Right lobe of liver (tissue), 6 donors: Measurements from ENCODE around the gene IQCN. TPM values are rescaled to one million over a fixed set of nuclear protein-coding genes. Genes with fewer than 3 reads are reported as not detected.
A peak's percentile ranks its signal among the peaks of the same experiment; 100 is the strongest.

Experiments
- ATAC-seq, 4 donors: fragments of 200-7000 bp; cut with Tn5 transposase; one replicate each; pipeline ENCODE4 v1.9.1; 2020; ENCODE audit warnings: mild to moderate bottlenecking in 4 of 4, moderate library complexity in 4 of 4
- DNase-seq, 3 donors: peaks; one replicate each; pipeline ENCODE4 v3.0.0-alpha.2; 2020
- H3K27ac ChIP-seq, 3 donors: fragments of 200-600 bp; one replicate each; pipeline ENCODE4 v1.8.0; 2022
- H3K27me3 ChIP-seq, 2 donors: fragments of 200-600 bp; one replicate each; pipeline ENCODE4 v1.8.0; 2022
- H3K36me3 ChIP-seq, 4 donors: fragments of 200-600 bp; sonication (generic) in 1 of 4; one replicate each; pipeline versions ENCODE4 v1.5.1 to v1.8.0; 2017 to 2022; ENCODE audit warnings: control low read depth in 1 of 4
- H3K4me1 ChIP-seq, 4 donors: fragments of 200-600 bp; sonication (generic) in 1 of 4; one replicate each; pipeline versions ENCODE4 v1.5.1 to v1.8.0; 2017 to 2022; ENCODE audit warnings: control low read depth in 1 of 4
- H3K4me3 ChIP-seq, 3 donors: fragments of 200-600 bp; one replicate each; pipeline ENCODE4 v1.8.0; 2022
- H3K9me3 ChIP-seq, 4 donors: fragments of 200-600 bp; sonication (generic) in 1 of 4; one replicate each; pipeline versions ENCODE4 v1.5.1 to v1.8.0; 2017 to 2022; ENCODE audit warnings: control low read depth in 1 of 4
- POLR2A ChIP-seq: fragments of 450-650 bp; IDR thresholded peaks from one replicate; pipeline ENCODE4 v1.6.1; 2017; ENCODE audit warnings: antibody characterized with exemption, mild to moderate bottlenecking
- WGBS: methylation state at CpG from one replicate; pipeline ENCODE4 v1.1.6; 2018; ENCODE audit warnings: low coverage, low lambda C conversion rate; ENCODE audit not compliant: insufficient coverage; ENCODE audit errors: missing lambda C conversion rate; 5-methylcytosine and 5-hydroxymethylcytosine counted together
- intact Hi-C, 2 donors: fragments of 100-400 bp; cut with DNase I; formaldehyde crosslinking; loops; one replicate each; pipeline versions ENCODE4 v1.11.2 to v1.14.1; 2022
- total RNA-seq, 6 experiments: library from RNA; depleted of rRNA in 2 of 6; stranded (reverse); fragments of >200 nt in 2 of 6; fragmentation: NEBNext Ultra II Directional in 3 of 6; extraction: Animal tissue kit (Norgen Biotek cat#: 25700) in 3 of 6; gene quantifications; one replicate each; pipeline versions ENCODE4 v1.1.0 to v1.2.4, GENCODE V29; 2016 to 2023
- TF ChIP-seq, protein P1 (sequence below), 4 donors: fragments of 200-600 bp in 3 of 4; fragments of 450-650 bp in 1 of 4; IDR thresholded peaks; one replicate each; pipeline versions ENCODE4 v1.5.1 to v1.8.0; 2016 to 2022; ENCODE audit warnings: antibody characterized with exemption in 4 of 4, mild to moderate bottlenecking in 2 of 4
- donor health status: DM: no; HTN: yes; CAD: no.
- donor health status: DM: no; HTN: no; CAD: no.
- donor health status: DM: no; HTN: no; CAD: no.
- donor health status: DM: no; HTN: yes; CAD: no.
- donor health status: DM: no; HTN: yes; CAD: no.

The IQCN gene
- total RNA-seq, 6 experiments from 2014 or later: 0.82 to 5.3 (median 2.5) TPM

GRCh38 chr19:18320865-18321733 lies 46.8 kb upstream of the IQCN start:
- Histone ChIP-seq H3K9me3 (no peaks in the 10 kb centered on the region), H3K27me3 (no peaks in the 10 kb centered on the region), H3K4me1 (peaks cover 3 to 58% (median 24%) of the 10 kb centered on the region in 4 donors), H3K27ac (peak overlapping the region; percentile 61 to 82 (median 74)), H3K4me3 (no peak overlapping the region), H3K36me3 (no peaks in the 10 kb centered on the region)
- TF ChIP-seq POLR2A: no peak
- TF ChIP-seq, protein P1, sequence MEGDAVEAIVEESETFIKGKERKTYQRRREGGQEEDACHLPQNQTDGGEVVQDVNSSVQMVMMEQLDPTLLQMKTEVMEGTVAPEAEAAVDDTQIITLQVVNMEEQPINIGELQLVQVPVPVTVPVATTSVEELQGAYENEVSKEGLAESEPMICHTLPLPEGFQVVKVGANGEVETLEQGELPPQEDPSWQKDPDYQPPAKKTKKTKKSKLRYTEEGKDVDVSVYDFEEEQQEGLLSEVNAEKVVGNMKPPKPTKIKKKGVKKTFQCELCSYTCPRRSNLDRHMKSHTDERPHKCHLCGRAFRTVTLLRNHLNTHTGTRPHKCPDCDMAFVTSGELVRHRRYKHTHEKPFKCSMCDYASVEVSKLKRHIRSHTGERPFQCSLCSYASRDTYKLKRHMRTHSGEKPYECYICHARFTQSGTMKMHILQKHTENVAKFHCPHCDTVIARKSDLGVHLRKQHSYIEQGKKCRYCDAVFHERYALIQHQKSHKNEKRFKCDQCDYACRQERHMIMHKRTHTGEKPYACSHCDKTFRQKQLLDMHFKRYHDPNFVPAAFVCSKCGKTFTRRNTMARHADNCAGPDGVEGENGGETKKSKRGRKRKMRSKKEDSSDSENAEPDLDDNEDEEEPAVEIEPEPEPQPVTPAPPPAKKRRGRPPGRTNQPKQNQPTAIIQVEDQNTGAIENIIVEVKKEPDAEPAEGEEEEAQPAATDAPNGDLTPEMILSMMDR (IDR thresholded peaks at IDR 0.05): no peak
- WGBS: 59% methylated on average over 14 of the region's 14 CpGs
- ATAC-seq (peak in 1 of 4 donors; percentile 6), DNase-seq (no peak)
- intact Hi-C loops: loop anchor here (5.0 kb wide), 2 partner anchors 34 to 44 kb away; no protein-coding TSS in a partner anchor

GRCh38 chr19:18319591-18320135 lies 45.4 kb upstream of the IQCN start:
- ATAC-seq: peak; percentile 15 to 62 (median 46)
- TF ChIP-seq, protein P1 (IDR thresholded peaks at IDR 0.05): no peak
- no peak for TF ChIP-seq POLR2A
- H3K9me3 ChIP-seq: no peaks in the 10 kb centered on the region
- DNase-seq: peak in 2 of 3 donors; percentile 70 to 77
- no peak overlapping the region for H3K4me3 ChIP-seq
- intact Hi-C loops: loop anchor here (5.0 kb wide), 2 partner anchors 32 to 42 kb away; no protein-coding TSS in a partner anchor
- H3K27ac ChIP-seq: peak overlapping the region; percentile 25 to 74 (median 61)
- no peaks in the 10 kb centered on the region for H3K27me3 ChIP-seq
- no peaks in the 10 kb centered on the region for H3K36me3 ChIP-seq
- 38% methylated on average over 7 of the region's 7 CpGs for WGBS
- H3K4me1 ChIP-seq: peaks cover 3 to 58% (median 24%) of the 10 kb centered on the region in 4 donors

DNA sequence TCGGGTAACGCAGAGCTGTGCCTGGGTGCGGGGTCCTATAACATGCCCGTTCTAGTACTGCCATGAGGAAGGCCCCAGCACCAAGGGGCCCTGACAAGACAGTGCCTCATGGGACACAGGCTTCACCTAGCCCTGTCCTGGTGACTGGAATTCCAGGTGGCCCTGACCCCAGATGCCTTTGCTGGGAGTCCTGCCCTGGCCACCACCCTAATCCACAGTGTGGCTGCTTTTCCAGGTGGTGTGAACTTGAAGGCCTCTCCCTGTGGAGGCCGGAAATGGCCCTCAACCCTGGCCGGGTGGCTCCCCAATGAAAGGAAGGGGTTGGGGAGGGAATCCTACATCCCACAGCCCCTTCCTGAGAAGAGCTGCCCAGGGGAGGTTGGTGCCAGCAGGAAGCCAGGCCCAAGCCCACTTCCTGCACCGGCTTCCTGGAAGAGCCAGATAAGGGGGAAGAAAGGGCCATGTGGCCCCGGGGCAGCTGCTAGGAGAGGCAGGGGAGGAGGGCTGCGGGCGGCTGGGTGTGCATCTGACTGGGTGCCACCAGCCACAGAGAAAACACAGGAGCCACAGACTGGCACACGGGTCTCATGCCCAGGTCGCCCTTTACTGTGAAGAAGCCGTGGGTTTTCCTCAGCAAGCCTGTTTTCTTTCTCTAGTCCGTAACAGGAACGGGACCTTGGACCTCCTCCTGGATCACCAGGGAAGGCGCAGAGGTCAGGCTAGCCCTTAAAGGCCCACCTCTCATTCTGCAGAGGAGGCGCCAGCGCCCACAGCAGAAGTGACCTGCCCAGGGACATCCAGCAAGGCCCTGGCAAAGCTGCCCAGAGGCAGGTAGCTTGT lies 43.9 kb upstream of the IQCN start:
- DNase-seq: peak in 1 of 3 donors; percentile 69

GRCh38 chr19:18313398-18313797 lies 39.1 kb upstream of the IQCN start:
- no peak for ATAC-seq
- intact Hi-C loops: no loop called here
- TF ChIP-seq, protein P1 (IDR thresholded peaks at IDR 0.05): no peak
- TF ChIP-seq POLR2A: no peak
- H3K4me3 ChIP-seq: no peak overlapping the region
- no peak for DNase-seq
- no peaks in the 10 kb centered on the region for H3K9me3 ChIP-seq
- peaks cover 0 to 2% (median 0%) of the 10 kb centered on the region in 4 donors for H3K36me3 ChIP-seq
- peaks cover under 1 to 34% (median 5%) of the 10 kb centered on the region in 4 donors for H3K4me1 ChIP-seq
- no peaks in the 10 kb centered on the region for H3K27me3 ChIP-seq
- WGBS: 94% methylated on average over 3 of the region's 3 CpGs
- no peak overlapping the region for H3K27ac ChIP-seq

More for the DNA sequence above, 43.9 kb upstream of the IQCN start:
- peak overlapping the region; percentile 61 to 74 (median 68) for H3K27ac ChIP-seq
- H3K27me3 ChIP-seq: no peaks in the 10 kb centered on the region
- ATAC-seq: peak; percentile 0 to 14 (median 1)
- intact Hi-C loops: no loop called here
- WGBS: 25% methylated on average over 10 of the region's 18 CpGs
- peaks cover 3 to 51% (median 24%) of the 10 kb centered on the region in 4 donors for H3K4me1 ChIP-seq
- H3K4me3 ChIP-seq: no peak overlapping the region
- H3K9me3 ChIP-seq: no peaks in the 10 kb centered on the region
- H3K36me3 ChIP-seq: no peaks in the 10 kb centered on the region
- TF ChIP-seq POLR2A: no peak
- TF ChIP-seq, protein P1 (IDR thresholded peaks at IDR 0.05): no peak
